GM12878 (cell line): ENCODE data around the gene ULBP1. TPM values are rescaled to one million over a fixed set of nuclear protein-coding genes. Genes with fewer than 3 reads are reported as not detected.
"Not testable (repeated sequence)": the region's sequence is repeated elsewhere in the genome, so short reads cannot be mapped to it uniquely, and the experiment has no call there.

ENCODE experiments used
- ATAC-seq: fragments of 200-7000 bp; cut with Tn5 transposase; 3 replicates; pipeline ENCODE4 v1.9.1; 2020; ENCODE audit warnings: mild to moderate bottlenecking, moderate library complexity
- BruUV-seq: library from RNA; stranded (reverse); fragments of 400-500 nt; replicated peaks from 2 replicates; lab custom pipeline; 2021; lab: Mats Ljungman, UMichigan
- CTCF ChIA-PET: fragments of 300-600 bp; sonication (Branson Sonifier 250); formaldehyde crosslinking; extraction: SDS; loops from one replicate; lab custom pipeline; 2021; ENCODE audit warnings: inconsistent platforms; lab: Yijun Ruan, JAX
- POLR2A ChIA-PET: fragments of 350-600 bp; formaldehyde crosslinking; extraction: SDS; loops from one replicate; lab custom pipeline; 2021; ENCODE audit warnings: inconsistent platforms; lab: Charles Lee
- RAD21 ChIA-PET: fragments of 300-600 bp; sonication (Branson Sonifier 250); formaldehyde crosslinking; loops from one replicate; lab custom pipeline; 2023; ENCODE audit warnings: antibody characterized with exemption; ENCODE audit not compliant: unreplicated experiment; lab: Charles Lee
- SMC1A ChIA-PET: fragments of 300-600 bp; sonication (Branson Sonifier 250); formaldehyde crosslinking; loops from one replicate; lab custom pipeline; 2023; ENCODE audit not compliant: unreplicated experiment, uncharacterized antibody; lab: Charles Lee
- DNase-seq: peaks from one replicate; pipeline ENCODE4 v3.0.0-alpha.2; 2011; ENCODE audit warnings: low read depth, low spot score
- FAIRE-seq: peaks from 3 replicates; lab custom pipeline; 2011; peaks lifted over from hg19 to GRCh38; lab: Jason Lieb, UNC
- H2AFZ ChIP-seq: 2 replicates; pipeline ENCODE4 v1.6.0; 2011; ENCODE audit warnings: low read depth, low read length, control low read depth; ENCODE audit not compliant: control insufficient read depth
- H3K27ac ChIP-seq: 2 replicates; pipeline ENCODE4 v1.5.1; 2011; ENCODE audit warnings: control low read depth; ENCODE audit not compliant: control insufficient read depth, insufficient read depth
- H3K27me3 ChIP-seq, 2 experiments: replicated peaks in 1 of 2; 2 replicates each; pipeline versions ENCODE4 v1.6.0 to v1.6.1; 2011; ENCODE audit warnings: low read length in 1 of 2; ENCODE audit not compliant: control insufficient read depth in 2 of 2, insufficient read depth in 2 of 2
- H3K36me3 ChIP-seq, 2 experiments: 2 replicates each; pipeline ENCODE4 v1.5.1; 2011; ENCODE audit warnings: low read length in 1 of 2; ENCODE audit not compliant: control insufficient read depth in 2 of 2, insufficient read depth in 2 of 2
- H3K4me1 ChIP-seq: 2 replicates; pipeline ENCODE4 v1.6.1; 2011; ENCODE audit warnings: mild to moderate bottlenecking, low read length, moderate library complexity, mixed read lengths; ENCODE audit not compliant: control insufficient read depth, insufficient read depth
- H3K4me2 ChIP-seq: 2 replicates; pipeline ENCODE4 v1.6.0; 2011; ENCODE audit warnings: control low read depth; ENCODE audit not compliant: control insufficient read depth, insufficient read depth
- H3K4me3 ChIP-seq: fragments of 200-600 bp; sonication (generic); 2 replicates; pipeline ENCODE4 v1.5.1; 2016
- H3K79me2 ChIP-seq: 2 replicates; pipeline ENCODE4 v1.6.0; 2011; ENCODE audit warnings: low read length; ENCODE audit not compliant: control insufficient read depth, insufficient read depth
- H3K9ac ChIP-seq: 2 replicates; pipeline ENCODE4 v1.8.0; 2011; ENCODE audit warnings: low read length, control low read depth, mixed read lengths; ENCODE audit not compliant: control insufficient read depth, insufficient read depth
- H3K9me3 ChIP-seq: replicated peaks from 3 replicates; pipeline ENCODE4 v1.5.1; 2011; ENCODE audit warnings: mild to moderate bottlenecking, low read length; ENCODE audit not compliant: control insufficient read depth, insufficient read depth
- H4K20me1 ChIP-seq: 2 replicates; pipeline ENCODE4 v1.6.0; 2011; ENCODE audit not compliant: control insufficient read depth, insufficient read depth
- CREB1 ChIP-seq: IDR thresholded peaks from 2 replicates; pipeline ENCODE4 v1.6.1; 2012; ENCODE audit warnings: low read depth, mild to moderate bottlenecking, inconsistent platforms
- WGBS: methylation state at CpG from one replicate; pipeline ENCODE4 v1.1.6; 2016; ENCODE audit warnings: low lambda C conversion rate; ENCODE audit not compliant: insufficient replicate concordance, insufficient coverage; ENCODE audit errors: missing lambda C conversion rate; 5-methylcytosine and 5-hydroxymethylcytosine counted together
- in situ Hi-C: fragments of 300-500 bp; cut with MboI; formaldehyde crosslinking; loops from 9 replicates; pipeline ENCODE4 v1.14.3; 2018; ENCODE audit warnings: mixed read lengths
- intact Hi-C: fragments of 100-400 bp; cut with micrococcal nuclease; formaldehyde crosslinking; loops from one replicate; pipeline ENCODE4 v1.14.2; 2022; ENCODE audit not compliant: unreplicated experiment
- polyA plus RNA-seq, 11 experiments: library from polyadenylated mRNA; depleted of rRNA in 4 of 11; unstranded in 6 of 11; stranded (reverse) in 5 of 11; fragments of >200 nt; fragmentation: Nextera tagmentation in 4 of 11; fragmentation: Illumina TruSeq in 1 of 11; extraction: Ambion mirVana in 4 of 11; extraction: Trizol in 1 of 11; gene quantifications; 1 replicate in 1 of 11; 2 replicates in 10 of 11; pipeline versions ENCODE4 v1.2.1 to v1.2.3, GENCODE V29; 2011 to 2016; ENCODE audit warnings: inconsistent platforms in 2 of 11, missing spikeins in 2 of 11, low read depth in 1 of 11
- total RNA-seq, 4 experiments: library from RNA; depleted of rRNA in 3 of 4; stranded (reverse); fragments of >200 nt in 3 of 4; fragmentation: Illumina TruSeq in 1 of 4; extraction: Trizol in 1 of 4; gene quantifications; 2 replicates each; pipeline versions ENCODE4 v1.2.1 to v1.2.3, GENCODE V29; 2013 to 2021

The ULBP1 gene
- total and polyA plus RNA-seq, 10 of the 15 experiments (the other 5 are each of a cell fraction or from before 2014, with no cell fraction given), result 0.02 to 0.12 (median 0.04) TPM; not detected in 7

DNA sequence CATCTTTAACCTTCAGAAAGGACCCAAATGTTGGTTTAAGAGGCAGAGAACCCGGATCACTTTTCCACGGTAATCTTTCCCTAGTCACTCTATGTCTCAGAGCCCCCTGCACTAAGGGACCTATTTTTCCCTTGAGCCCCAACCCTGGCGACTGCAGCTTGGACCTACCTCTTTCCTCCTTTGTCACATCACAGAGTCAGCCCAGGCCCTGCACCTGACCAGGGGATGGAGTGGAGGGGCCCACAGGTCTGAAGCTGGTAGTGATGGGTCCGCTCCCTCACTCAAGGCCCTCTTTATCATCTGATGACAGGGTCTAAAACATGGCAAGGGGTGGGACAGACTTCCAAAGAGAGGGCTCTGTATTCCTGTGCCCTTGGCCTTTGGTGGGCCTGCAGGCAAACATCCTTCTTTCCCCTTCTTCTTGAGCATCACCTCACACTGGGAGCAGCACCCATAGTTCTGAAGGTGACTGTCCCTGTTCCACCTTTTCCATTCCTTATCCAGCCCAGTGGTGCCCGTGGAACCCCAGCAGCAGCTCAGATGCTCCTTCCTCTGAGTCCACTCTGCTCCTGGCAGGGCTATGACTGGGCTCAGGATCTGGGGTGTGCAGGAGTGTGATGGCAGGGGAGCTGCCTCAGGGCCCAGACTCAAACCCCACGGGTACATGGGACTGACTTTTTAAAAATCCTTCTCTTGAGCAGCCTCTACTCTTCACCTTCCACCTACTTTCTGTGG, 55.3 kb downstream of the ULBP1 start:
- intact Hi-C loops, result loop anchor here (10.0 kb wide), 1 partner anchor 294 kb away; no protein-coding TSS in a partner anchor
- DNase-seq, result no peak
- RAD21 ChIA-PET, result no interaction called here

DNA sequence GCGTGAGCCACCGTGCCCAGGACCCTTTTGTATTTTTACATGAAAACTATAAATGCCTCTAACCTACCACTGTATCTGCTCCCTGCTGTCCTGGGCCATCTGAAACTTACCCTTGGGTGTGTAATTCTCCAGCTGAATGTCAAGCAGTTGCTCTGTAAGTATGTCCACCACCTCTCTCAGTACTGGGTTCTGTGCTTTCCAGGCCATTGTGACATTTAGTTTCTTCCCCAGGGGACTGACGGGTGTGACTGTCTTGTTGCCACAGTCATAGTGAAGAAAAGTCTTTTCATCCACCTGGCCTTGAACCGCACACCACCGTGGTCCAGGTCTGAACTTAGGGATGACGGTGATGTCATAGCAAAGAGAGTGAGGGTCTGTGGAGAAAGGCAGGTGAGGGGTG, 58.1 kb downstream of the ULBP1 start:
- POLR2A ChIA-PET, H3K9me3 ChIP-seq, BruUV-seq, H3K4me1 ChIP-seq, H2AFZ ChIP-seq, in situ Hi-C loops, H3K27me3 ChIP-seq, H3K4me3 ChIP-seq, H3K36me3 ChIP-seq, CTCF ChIA-PET, FAIRE-seq, H3K27ac ChIP-seq, DNase-seq, H3K79me2 ChIP-seq, SMC1A ChIA-PET, H4K20me1 ChIP-seq, RAD21 ChIA-PET, H3K4me2 ChIP-seq, intact Hi-C loops, ATAC-seq, H3K9ac ChIP-seq: not testable (repeated sequence)
- 55% methylated on average over 2 of the region's 6 CpGs for WGBS

More for the DNA sequence above, 55.3 kb downstream of the ULBP1 start:
- SMC1A ChIA-PET, result interaction anchor here (1.7 kb wide), 1 partner anchor 13 kb away, joined by 3 read pairs; no protein-coding TSS in a partner anchor
- no TSS peak for BruUV-seq
- FAIRE-seq, result no peak
- 8% methylated on average over 6 of the region's 6 CpGs for WGBS
- H3K4me2 ChIP-seq, result no peak overlapping the region
- no peaks in the 10 kb centered on the region; a peak in 3 of 4 replicates for H3K27me3 ChIP-seq
- H4K20me1 ChIP-seq, result no peaks in the 10 kb centered on the region
- H3K4me1 ChIP-seq, result no peaks in the 10 kb centered on the region
- no peak overlapping the region for H3K9ac ChIP-seq
- CTCF ChIA-PET, result interaction anchor here (1.3 to 1.6 kb wide), 2 partner anchors 86 to 87 kb away, joined by 3 to 4 read pairs; no protein-coding TSS in a partner anchor
- no peak overlapping the region for H3K4me3 ChIP-seq
- no peaks in the 10 kb centered on the region for H3K36me3 ChIP-seq
- H3K9me3 ChIP-seq, result no peaks in the 10 kb centered on the region
- no peak for TF ChIP-seq CREB1
- TF ChIP-seq, all 136 proteins: peak for 0
- no peak overlapping the region for H2AFZ ChIP-seq
- H3K27ac ChIP-seq, result no peak overlapping the region
- no peak for ATAC-seq
- H3K79me2 ChIP-seq, result no peaks in the 10 kb centered on the region
- in situ Hi-C loops, result loop anchor here (10.0 kb wide), 1 partner anchor 174 kb away; no protein-coding TSS in a partner anchor
- POLR2A ChIA-PET, result no interaction called here

Other genes starting within 250 kb of the ULBP1 start
Only the 7 nearest of the 10 such genes appear.
- gene LRP11, start 99.6 kb upstream of the ULBP1 start, total RNA-seq (2014; rRNA removed), result under 0.01 TPM in 1 of 2 replicates, not detected in the other
- gene LRP11, start 99.6 kb upstream of the ULBP1 start, total RNA-seq (2014; rRNA removed; fragmentation: Illumina TruSeq; extraction: Trizol), result not detected in 2 replicates
- 0.05 and 0.23 TPM in 2 replicates for gene LRP11, start 99.6 kb upstream of the ULBP1 start, total RNA-seq (2021)
- not detected in 2 replicates for gene LRP11, start 99.6 kb upstream of the ULBP1 start, polyA plus RNA-seq (2011; rRNA removed)
- gene LRP11, start 99.6 kb upstream of the ULBP1 start, polyA plus RNA-seq (2014; fragmentation: Illumina TruSeq; extraction: Trizol), result 0.01 TPM in 1 of 2 replicates, not detected in the other
- gene LRP11, start 99.6 kb upstream of the ULBP1 start, polyA plus RNA-seq (2014; fragmentation: Nextera tagmentation; extraction: Ambion mirVana), result under 1 TPM in 1 of 2 experiments, not detected in 1; 0.04 TPM
- gene LRP11, start 99.6 kb upstream of the ULBP1 start, polyA plus RNA-seq (2014; rRNA removed), result not detected in 2 replicates
- not detected for gene LRP11, start 99.6 kb upstream of the ULBP1 start, polyA plus RNA-seq (2016; fragmentation: Nextera tagmentation; extraction: Ambion mirVana)
- gene RAET1E, start 65.8 kb upstream of the ULBP1 start, total RNA-seq (2014; rRNA removed), result not detected in 2 replicates
- not detected in 2 replicates for gene RAET1E, start 65.8 kb upstream of the ULBP1 start, total RNA-seq (2014; rRNA removed; fragmentation: Illumina TruSeq; extraction: Trizol)
- gene RAET1E, start 65.8 kb upstream of the ULBP1 start, total RNA-seq (2021), result not detected in 2 replicates
- not detected in 2 replicates for gene RAET1E, start 65.8 kb upstream of the ULBP1 start, polyA plus RNA-seq (2011; rRNA removed)
- not detected in 2 replicates for gene RAET1E, start 65.8 kb upstream of the ULBP1 start, polyA plus RNA-seq (2014; fragmentation: Illumina TruSeq; extraction: Trizol)
- not detected for gene RAET1E, start 65.8 kb upstream of the ULBP1 start, polyA plus RNA-seq (2014; fragmentation: Nextera tagmentation; extraction: Ambion mirVana)
- gene RAET1E, start 65.8 kb upstream of the ULBP1 start, polyA plus RNA-seq (2014; rRNA removed), result 0.10 TPM in 1 of 2 replicates, not detected in the other
- not detected for gene RAET1E, start 65.8 kb upstream of the ULBP1 start, polyA plus RNA-seq (2016; fragmentation: Nextera tagmentation; extraction: Ambion mirVana)
- not detected in 2 replicates for gene RAET1G, start 40.8 kb upstream of the ULBP1 start, total RNA-seq (2014; rRNA removed)
- not detected in 2 replicates for gene RAET1G, start 40.8 kb upstream of the ULBP1 start, total RNA-seq (2014; rRNA removed; fragmentation: Illumina TruSeq; extraction: Trizol)
- not detected in 2 replicates for gene RAET1G, start 40.8 kb upstream of the ULBP1 start, total RNA-seq (2021)
- not detected in 2 replicates for gene RAET1G, start 40.8 kb upstream of the ULBP1 start, polyA plus RNA-seq (2011; rRNA removed)
- gene RAET1G, start 40.8 kb upstream of the ULBP1 start, polyA plus RNA-seq (2014; fragmentation: Illumina TruSeq; extraction: Trizol), result not detected in 2 replicates
- gene RAET1G, start 40.8 kb upstream of the ULBP1 start, polyA plus RNA-seq (2014; fragmentation: Nextera tagmentation; extraction: Ambion mirVana), result not detected
- gene RAET1G, start 40.8 kb upstream of the ULBP1 start, polyA plus RNA-seq (2014; rRNA removed), result not detected in 2 replicates
- not detected for gene RAET1G, start 40.8 kb upstream of the ULBP1 start, polyA plus RNA-seq (2016; fragmentation: Nextera tagmentation; extraction: Ambion mirVana)
- 0.11 and 0.23 TPM in 2 replicates for gene ULBP2, start 21.9 kb upstream of the ULBP1 start, total RNA-seq (2014; rRNA removed)
- 0.14 TPM in 1 of 2 replicates, not detected in the other for gene ULBP2, start 21.9 kb upstream of the ULBP1 start, total RNA-seq (2014; rRNA removed; fragmentation: Illumina TruSeq; extraction: Trizol)
- gene ULBP2, start 21.9 kb upstream of the ULBP1 start, total RNA-seq (2021), result not detected in 2 replicates
- gene ULBP2, start 21.9 kb upstream of the ULBP1 start, polyA plus RNA-seq (2011; rRNA removed), result 1.2 and 2.5 TPM in 2 replicates
- 0.22 TPM in 1 of 2 replicates, not detected in the other for gene ULBP2, start 21.9 kb upstream of the ULBP1 start, polyA plus RNA-seq (2014; fragmentation: Illumina TruSeq; extraction: Trizol)
- gene ULBP2, start 21.9 kb upstream of the ULBP1 start, polyA plus RNA-seq (2014; fragmentation: Nextera tagmentation; extraction: Ambion mirVana), result under 1 TPM; 0.20 to 0.21 TPM
- gene ULBP2, start 21.9 kb upstream of the ULBP1 start, polyA plus RNA-seq (2014; rRNA removed), result 0.08 TPM in 1 of 2 replicates, not detected in the other
- under 1 TPM; 0.16 to 0.71 TPM for gene ULBP2, start 21.9 kb upstream of the ULBP1 start, polyA plus RNA-seq (2016; fragmentation: Nextera tagmentation; extraction: Ambion mirVana)
- not detected in 2 replicates for gene RAET1L, start 61.6 kb downstream of the ULBP1 start, total RNA-seq (2014; rRNA removed)
- not detected in 2 replicates for gene RAET1L, start 61.6 kb downstream of the ULBP1 start, total RNA-seq (2014; rRNA removed; fragmentation: Illumina TruSeq; extraction: Trizol)
- not detected in 2 replicates for gene RAET1L, start 61.6 kb downstream of the ULBP1 start, total RNA-seq (2021)
- gene RAET1L, start 61.6 kb downstream of the ULBP1 start, polyA plus RNA-seq (2011; rRNA removed), result not detected in 2 replicates
- gene RAET1L, start 61.6 kb downstream of the ULBP1 start, polyA plus RNA-seq (2014; fragmentation: Illumina TruSeq; extraction: Trizol), result not detected in 2 replicates
- gene RAET1L, start 61.6 kb downstream of the ULBP1 start, polyA plus RNA-seq (2014; fragmentation: Nextera tagmentation; extraction: Ambion mirVana), result not detected
- not detected in 2 replicates for gene RAET1L, start 61.6 kb downstream of the ULBP1 start, polyA plus RNA-seq (2014; rRNA removed)
- not detected for gene RAET1L, start 61.6 kb downstream of the ULBP1 start, polyA plus RNA-seq (2016; fragmentation: Nextera tagmentation; extraction: Ambion mirVana)
- gene ULBP3, start 105.2 kb downstream of the ULBP1 start, total RNA-seq (2014; rRNA removed), result 0.22 TPM in 1 of 2 replicates, not detected in the other
- gene ULBP3, start 105.2 kb downstream of the ULBP1 start, total RNA-seq (2014; rRNA removed; fragmentation: Illumina TruSeq; extraction: Trizol), result not detected in 2 replicates
- gene ULBP3, start 105.2 kb downstream of the ULBP1 start, total RNA-seq (2021), result not detected in 2 replicates
- gene ULBP3, start 105.2 kb downstream of the ULBP1 start, polyA plus RNA-seq (2011; rRNA removed), result 0.16 and 0.17 TPM in 2 replicates
- gene ULBP3, start 105.2 kb downstream of the ULBP1 start, polyA plus RNA-seq (2014; fragmentation: Illumina TruSeq; extraction: Trizol), result not detected in 2 replicates
- gene ULBP3, start 105.2 kb downstream of the ULBP1 start, polyA plus RNA-seq (2014; fragmentation: Nextera tagmentation; extraction: Ambion mirVana), result not detected
- gene ULBP3, start 105.2 kb downstream of the ULBP1 start, polyA plus RNA-seq (2014; rRNA removed), result 0.08 TPM in 1 of 2 replicates, not detected in the other
- not detected for gene ULBP3, start 105.2 kb downstream of the ULBP1 start, polyA plus RNA-seq (2016; fragmentation: Nextera tagmentation; extraction: Ambion mirVana)
- 0.11 TPM in 1 of 2 replicates, not detected in the other for gene PPP1R14C, start 179.1 kb downstream of the ULBP1 start, total RNA-seq (2014; rRNA removed)
- not detected in 2 replicates for gene PPP1R14C, start 179.1 kb downstream of the ULBP1 start, total RNA-seq (2014; rRNA removed; fragmentation: Illumina TruSeq; extraction: Trizol)
- 0.08 TPM in 1 of 2 replicates, not detected in the other for gene PPP1R14C, start 179.1 kb downstream of the ULBP1 start, total RNA-seq (2021)
- gene PPP1R14C, start 179.1 kb downstream of the ULBP1 start, polyA plus RNA-seq (2011; rRNA removed), result 0.06 TPM in 1 of 2 replicates, not detected in the other
- 0.07 TPM in 1 of 2 replicates, not detected in the other for gene PPP1R14C, start 179.1 kb downstream of the ULBP1 start, polyA plus RNA-seq (2014; fragmentation: Illumina TruSeq; extraction: Trizol)
- gene PPP1R14C, start 179.1 kb downstream of the ULBP1 start, polyA plus RNA-seq (2014; fragmentation: Nextera tagmentation; extraction: Ambion mirVana), result under 1 TPM; 0.09 to 0.16 TPM
- 0.05 and 0.09 TPM in 2 replicates for gene PPP1R14C, start 179.1 kb downstream of the ULBP1 start, polyA plus RNA-seq (2014; rRNA removed)
- gene PPP1R14C, start 179.1 kb downstream of the ULBP1 start, polyA plus RNA-seq (2016; fragmentation: Nextera tagmentation; extraction: Ambion mirVana), result 1 to 10 TPM in 1 of 2 experiments, under 1 TPM in 1; 0.42 to 1.6 TPM